ENCODE measurements around the gene FXYD4. TPM values are rescaled to one million over a fixed set of nuclear protein-coding genes. Genes with fewer than 3 reads are reported as not detected.

The FXYD4 gene
- total and polyA plus RNA-seq, 2 of the 8 experiments (the other 6 are each of a cell fraction or from before 2014, with no cell fraction given): not detected

DNA sequence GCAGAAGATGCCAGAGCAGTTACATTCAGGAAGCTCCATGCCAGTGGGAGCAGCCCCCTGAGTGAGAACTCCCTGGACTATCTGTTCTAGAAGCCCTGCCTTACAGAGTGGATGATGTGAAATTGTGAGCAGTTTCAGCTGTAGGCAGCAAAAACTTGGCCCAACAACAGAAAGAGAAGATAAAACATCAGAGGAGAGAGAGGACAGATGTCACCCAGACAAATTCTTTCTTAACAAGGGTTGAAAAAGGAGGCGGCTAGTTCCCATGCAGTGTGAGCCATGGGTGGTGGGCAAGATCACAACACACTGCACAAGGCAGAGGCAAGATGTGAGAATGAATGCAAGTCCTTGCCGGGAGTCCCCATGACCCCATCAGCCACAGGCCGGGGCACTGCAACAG, 46.6 kb upstream of the FXYD4 start:
- Histone ChIP-seq H3K27ac (ENCODE audit: low read depth, low read length) (no peak overlapping the region), H3K56ac (replicated peaks; ENCODE audit: insufficient read length, low read depth, low read length) (no peak overlapping the region), H2AFZ (ENCODE audit: low read length) (no peak overlapping the region), H4K91ac (replicated peaks; ENCODE audit: insufficient read length, low read length) (no peak overlapping the region), H2BK120ac (replicated peaks; ENCODE audit: low read depth, low read length) (no peak overlapping the region), H2BK15ac (ENCODE audit: low read length) (no peak overlapping the region), H3K36me3 (ENCODE audit: control insufficient read depth in 2 of 4, insufficient read depth in 4 of 4, low read length in 3 of 4) (no peaks in the 10 kb centered on the region), H3K79me2 (ENCODE audit: control insufficient read depth in 1 of 2, insufficient read depth in 2 of 2, low read length in 2 of 2) (no peaks in the 10 kb centered on the region), H4K8ac (ENCODE audit: extremely low read depth, insufficient read depth, low read length) (no peak overlapping the region), H3K9me3 (ENCODE audit: insufficient read depth in 2 of 2, low read depth in 1 of 2, low read length in 1 of 2) (peaks cover 0 to 13% of the 10 kb centered on the region in 2 experiments; a peak in 1 of 4 replicates), H2AK5ac (ENCODE audit: low read depth, low read length) (no peak overlapping the region), H2BK20ac (ENCODE audit: low read length) (no peak overlapping the region), H3K4me2 (ENCODE audit: insufficient read depth in 1 of 2, low read depth in 2 of 2, low read length in 2 of 2) (no peak overlapping the region), H3K23me2 (ENCODE audit: low read depth, low read length) (peaks cover 8% of the 10 kb centered on the region), H3K79me1 (ENCODE audit: low read depth, low read length) (no peaks in the 10 kb centered on the region), H3K23ac (ENCODE audit: insufficient read length) (no peak overlapping the region), H2BK5ac (ENCODE audit: low read depth, low read length) (no peak overlapping the region), H3K9ac (replicated peaks in 1 of 4; ENCODE audit: extremely low read depth in 1 of 4, low read depth in 3 of 4, low read length in 3 of 4) (no peak overlapping the region), H3K4me1 (replicated peaks in 1 of 4; ENCODE audit: control insufficient read depth in 3 of 4, insufficient read depth in 4 of 4, low read length in 3 of 4) (peaks cover 0 to 6% (median under 1%) of the 10 kb centered on the region in 4 experiments; a peak in 2 of 7 replicates), H3K27me3 (replicated peaks in 1 of 4; ENCODE audit: control insufficient read depth in 3 of 4, extremely low read depth in 1 of 4, insufficient read depth in 3 of 4, low read length in 3 of 4) (no peaks in the 10 kb centered on the region), H4K20me1 (replicated peaks in 1 of 2; ENCODE audit: control insufficient read depth in 1 of 2, insufficient read depth in 2 of 2, low read length in 2 of 2) (no peaks in the 10 kb centered on the region), H2BK12ac (ENCODE audit: low read depth, low read length) (no peak overlapping the region; the same call in 1 of the 2 replicates), H3K4ac (replicated peaks; ENCODE audit: insufficient read length, low read depth, low read length) (no peak overlapping the region), H3K14ac (ENCODE audit: insufficient read length) (no peak overlapping the region), H3K4me3 (ENCODE audit: extremely low read depth in 1 of 4, insufficient read depth in 2 of 4, low read depth in 3 of 4, low read length in 4 of 4) (no peak overlapping the region), H4K5ac (ENCODE audit: insufficient read length, low read depth, low read length) (no peak overlapping the region), H3K18ac (ENCODE audit: extremely low read depth, low read length) (no peak overlapping the region)
- FAIRE-seq: no peak
- TF ChIP-seq HDAC6 (IDR thresholded peaks at IDR 0.05; ENCODE audit: low read depth, low read length): no peak
- no peak for TF ChIP-seq POU5F1 (IDR thresholded peaks at IDR 0.05; ENCODE audit: low read depth, low read length)
- TF ChIP-seq EZH2 (IDR thresholded peaks at IDR 0.05; ENCODE audit: low read depth, low read length, severe bottlenecking): no peak
- no peak for TF ChIP-seq TCF12 (IDR thresholded peaks at IDR 0.05; ENCODE audit: low read depth, low read length)
- TF ChIP-seq EP300 (IDR thresholded peaks at IDR 0.05; ENCODE audit: borderline replicate concordance in 1 of 2, low read depth in 2 of 2, low read length in 2 of 2): no peak
- TF ChIP-seq POLR2A (IDR thresholded peaks at IDR 0.05; ENCODE audit: control extremely low read depth in 1 of 2, low read depth in 2 of 2, low read length in 2 of 2): no peak
- TF ChIP-seq SP1 (IDR thresholded peaks at IDR 0.05; ENCODE audit: low read depth, low read length): no peak
- TF ChIP-seq, protein P1, sequence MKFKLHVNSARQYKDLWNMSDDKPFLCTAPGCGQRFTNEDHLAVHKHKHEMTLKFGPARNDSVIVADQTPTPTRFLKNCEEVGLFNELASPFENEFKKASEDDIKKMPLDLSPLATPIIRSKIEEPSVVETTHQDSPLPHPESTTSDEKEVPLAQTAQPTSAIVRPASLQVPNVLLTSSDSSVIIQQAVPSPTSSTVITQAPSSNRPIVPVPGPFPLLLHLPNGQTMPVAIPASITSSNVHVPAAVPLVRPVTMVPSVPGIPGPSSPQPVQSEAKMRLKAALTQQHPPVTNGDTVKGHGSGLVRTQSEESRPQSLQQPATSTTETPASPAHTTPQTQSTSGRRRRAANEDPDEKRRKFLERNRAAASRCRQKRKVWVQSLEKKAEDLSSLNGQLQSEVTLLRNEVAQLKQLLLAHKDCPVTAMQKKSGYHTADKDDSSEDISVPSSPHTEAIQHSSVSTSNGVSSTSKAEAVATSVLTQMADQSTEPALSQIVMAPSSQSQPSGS (IDR thresholded peaks at IDR 0.05; ENCODE audit: low read length): no peak
- no peak for TF ChIP-seq KDM4A (IDR thresholded peaks at IDR 0.05; ENCODE audit: low read depth, low read length, severe bottlenecking)
- TF ChIP-seq TBP (IDR thresholded peaks at IDR 0.05; ENCODE audit: low read depth, low read length): no peak
- TF ChIP-seq, protein P2, sequence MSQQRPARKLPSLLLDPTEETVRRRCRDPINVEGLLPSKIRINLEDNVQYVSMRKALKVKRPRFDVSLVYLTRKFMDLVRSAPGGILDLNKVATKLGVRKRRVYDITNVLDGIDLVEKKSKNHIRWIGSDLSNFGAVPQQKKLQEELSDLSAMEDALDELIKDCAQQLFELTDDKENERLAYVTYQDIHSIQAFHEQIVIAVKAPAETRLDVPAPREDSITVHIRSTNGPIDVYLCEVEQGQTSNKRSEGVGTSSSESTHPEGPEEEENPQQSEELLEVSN (IDR thresholded peaks at IDR 0.05): no peak
- no peak for TF ChIP-seq KDM5A (IDR thresholded peaks at IDR 0.05; ENCODE audit: low read length)
- 86% methylated on average over 3 of the region's 3 CpGs; no CpG with 5 or more reads in 1 of the 2 experiments for WGBS, 2 experiments (ENCODE audit: extremely low coverage in 1 of 2, insufficient coverage in 1 of 2, insufficient read length in 1 of 2, insufficient replicate concordance in 2 of 2, low coverage in 1 of 2, low lambda C conversion rate in 2 of 2, missing lambda C conversion rate in 1 of 2)
- POLR2A ChIA-PET (ENCODE audit: partially characterized antibody): interaction anchor here (1.2 kb wide), 1 partner anchor 9 kb away, joined by 3 read pairs; no protein-coding TSS in a partner anchor
- DNase-seq (ENCODE audit: low read depth in 1 of 2, low spot score in 2 of 2): no peak
- CTCF ChIA-PET (ENCODE audit: partially characterized antibody): interaction anchor here (0.6 to 2.1 kb wide), 6 partner anchors 20 to 166 kb away, joined by 3 to 9 read pairs (median 4); no protein-coding TSS in a partner anchor

All from H1 (cell line).